Islet of Langerhans (tissue), 1 donor: Measurements from ENCODE around the gene NOL3.

Source experiments
- FAIRE-seq: peaks from one replicate; lab custom pipeline; 2011; peaks lifted over from hg19 to GRCh38; lab: Jason Lieb, UNC

NOL3 gene

DNA sequence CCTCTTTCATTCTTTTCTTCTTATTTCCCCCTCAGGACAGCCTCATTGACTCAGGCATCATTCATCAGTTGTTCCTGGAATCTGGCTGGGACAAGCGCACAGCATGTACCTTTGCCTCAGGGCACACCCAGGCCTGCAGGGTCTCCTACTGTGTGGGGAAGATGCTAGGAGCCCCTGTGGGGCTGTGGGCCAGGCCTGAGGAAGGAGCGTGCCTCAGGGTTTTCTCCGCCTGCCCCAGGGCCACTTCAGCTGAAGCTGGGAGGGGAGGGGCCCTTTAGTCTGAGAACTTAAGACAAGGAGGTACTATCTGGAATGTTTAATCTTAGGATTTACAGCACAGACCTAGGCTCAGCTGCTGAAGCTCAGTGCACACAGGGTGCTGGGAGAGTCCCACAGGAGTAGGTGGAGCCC, 36.5 kb downstream of the NOL3 start:
- no peak for FAIRE-seq

DNA sequence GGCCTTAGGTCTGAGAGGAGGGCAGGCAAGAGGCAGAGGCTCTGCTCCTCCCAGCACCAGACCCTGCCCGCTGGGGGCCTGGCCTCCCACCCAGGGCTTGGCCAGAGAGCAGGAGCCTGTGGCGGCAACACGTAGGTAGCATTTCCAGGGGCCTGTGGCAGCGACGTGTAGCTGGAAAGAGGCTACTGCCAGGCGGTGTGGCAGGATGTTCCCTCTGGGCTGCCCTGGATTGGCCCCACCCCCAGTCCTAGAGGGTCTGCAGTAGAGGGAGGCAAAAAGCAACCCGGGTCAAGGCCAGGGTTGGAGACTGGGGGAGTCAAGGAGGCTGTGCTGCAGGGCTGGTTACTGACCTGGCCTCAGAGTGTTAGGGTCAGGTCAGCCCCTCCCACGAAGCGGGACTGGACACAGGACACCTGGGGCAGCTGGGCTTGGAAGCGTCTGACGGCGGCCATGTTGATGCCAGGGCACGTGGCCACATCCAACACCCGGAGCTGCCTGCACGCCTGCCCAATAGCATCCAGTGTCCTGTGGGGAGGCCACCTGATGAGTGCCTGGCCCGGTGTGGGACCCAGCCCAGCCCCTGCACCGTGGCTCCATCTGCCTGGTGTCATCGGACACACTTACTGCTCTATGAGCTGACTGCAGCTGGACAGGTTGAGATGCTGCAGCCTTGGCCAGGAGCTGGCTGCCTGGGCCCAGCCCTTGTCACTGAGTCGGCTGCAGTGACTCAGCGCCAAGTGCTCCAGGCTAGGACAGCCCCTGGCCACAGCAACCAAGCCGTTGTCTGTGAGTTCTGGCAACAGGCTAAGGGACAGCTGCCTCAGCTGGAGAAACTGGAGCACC, 37.1 kb downstream of the NOL3 start:
- FAIRE-seq, result no peak

GRCh38 chr16:67208154-67208896, 38.0 kb downstream of the NOL3 start:
- FAIRE-seq, result no peak

DNA sequence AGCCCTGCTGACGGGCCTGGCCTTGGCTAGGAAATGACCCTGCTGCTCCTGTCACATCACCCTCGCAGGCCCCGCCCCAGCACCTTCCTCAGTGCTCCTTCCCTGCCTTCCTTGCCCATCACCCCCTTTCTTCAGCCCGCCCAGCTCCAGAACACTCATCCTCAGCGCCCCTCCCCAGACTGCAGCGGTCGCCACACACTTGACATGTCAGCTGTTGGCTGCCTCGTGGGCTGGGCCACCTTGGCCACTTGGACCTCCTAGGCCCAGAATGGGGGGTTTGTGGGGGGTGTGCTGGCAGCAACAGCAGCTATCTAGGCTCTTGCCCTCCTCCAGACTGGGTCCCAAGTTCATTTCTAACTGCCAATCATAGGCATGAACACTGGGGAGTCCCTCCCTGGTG, 39.2 kb downstream of the NOL3 start:
- no peak for FAIRE-seq

DNA sequence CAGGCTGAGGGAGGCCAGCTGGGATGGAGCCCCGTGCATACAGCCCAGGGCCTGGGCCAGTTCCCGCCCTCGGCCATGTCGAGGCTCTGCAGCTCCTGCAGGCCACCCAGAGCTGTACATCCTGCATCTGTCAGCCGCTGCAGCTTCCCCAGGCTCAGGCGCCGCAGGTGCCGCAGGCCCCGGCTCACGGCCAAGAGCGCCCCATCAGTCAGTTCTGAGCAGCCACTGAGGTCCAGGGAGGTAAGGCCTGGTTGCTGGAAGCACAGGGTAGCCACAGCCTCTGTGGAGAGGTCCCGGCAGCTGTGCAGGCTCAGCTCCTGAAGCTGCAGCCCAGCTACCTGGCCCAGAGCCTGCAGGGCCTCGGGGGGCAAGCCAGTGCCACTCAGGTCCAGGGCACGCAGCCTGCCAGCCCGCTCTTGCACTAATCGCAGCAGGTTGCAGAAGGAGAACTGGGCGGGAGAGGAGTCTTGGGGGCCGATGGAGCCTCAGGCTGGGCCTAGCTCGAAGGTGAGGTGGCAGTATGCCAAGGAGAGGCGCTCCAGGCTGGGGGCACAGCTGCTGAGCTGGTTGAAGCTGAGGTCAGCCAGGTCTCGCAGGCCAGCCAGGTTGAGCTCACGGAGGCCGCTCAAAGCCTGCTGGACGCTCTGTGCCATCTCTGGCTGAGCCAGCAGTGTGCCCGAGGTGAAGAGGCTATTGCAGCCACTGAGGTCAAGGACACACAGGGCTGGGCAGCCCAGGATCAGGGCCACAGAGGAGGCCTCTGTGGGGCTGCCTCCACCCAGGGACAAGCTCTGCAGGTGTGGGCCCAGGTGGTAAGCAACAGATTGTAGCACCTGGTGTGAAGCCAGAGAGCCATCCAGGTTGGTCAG, 40.0 kb downstream of the NOL3 start:
- no peak for FAIRE-seq

- no peak for FAIRE-seq
Observed at GRCh38 chr16:67211674-67212073, 41.3 kb downstream of the NOL3 start.

- no peak for FAIRE-seq
Observed at GRCh38 chr16:67212766-67213165, 42.4 kb downstream of the NOL3 start.

GRCh38 chr16:67213197-67214019, 43.1 kb downstream of the NOL3 start:
- FAIRE-seq, result no peak

GRCh38 chr16:67215706-67216105, 45.4 kb downstream of the NOL3 start:
- no peak for FAIRE-seq

GRCh38 chr16:67216612-67217490, 46.5 kb downstream of the NOL3 start:
- FAIRE-seq, result no peak

GRCh38 chr16:67223992-67224391, 53.7 kb downstream of the NOL3 start:
- no peak for FAIRE-seq
